GM12878 (cell line): ENCODE results near the gene PHF21B. TPM values are rescaled to one million over a fixed set of nuclear protein-coding genes. Genes with fewer than 3 reads are reported as not detected.

ENCODE experiments used
- ATAC-seq: fragments of 200-7000 bp; cut with Tn5 transposase; 3 replicates; pipeline ENCODE4 v1.9.1; 2020; ENCODE audit warnings: mild to moderate bottlenecking, moderate library complexity
- BruUV-seq: library from RNA; stranded (reverse); fragments of 400-500 nt; replicated peaks from 2 replicates; lab custom pipeline; 2021; lab: Mats Ljungman, UMichigan
- CTCF ChIA-PET: fragments of 300-600 bp; sonication (Branson Sonifier 250); formaldehyde crosslinking; extraction: SDS; loops from one replicate; lab custom pipeline; 2021; ENCODE audit warnings: inconsistent platforms; lab: Yijun Ruan, JAX
- POLR2A ChIA-PET: fragments of 350-600 bp; formaldehyde crosslinking; extraction: SDS; loops from one replicate; lab custom pipeline; 2021; ENCODE audit warnings: inconsistent platforms; lab: Charles Lee
- RAD21 ChIA-PET: fragments of 300-600 bp; sonication (Branson Sonifier 250); formaldehyde crosslinking; loops from one replicate; lab custom pipeline; 2023; ENCODE audit warnings: antibody characterized with exemption; ENCODE audit not compliant: unreplicated experiment; lab: Charles Lee
- SMC1A ChIA-PET: fragments of 300-600 bp; sonication (Branson Sonifier 250); formaldehyde crosslinking; loops from one replicate; lab custom pipeline; 2023; ENCODE audit not compliant: unreplicated experiment, uncharacterized antibody; lab: Charles Lee
- DNase-seq: peaks from one replicate; pipeline ENCODE4 v3.0.0-alpha.2; 2011; ENCODE audit warnings: low read depth, low spot score
- FAIRE-seq: peaks from 3 replicates; lab custom pipeline; 2011; peaks lifted over from hg19 to GRCh38; lab: Jason Lieb, UNC
- H2AFZ ChIP-seq: 2 replicates; pipeline ENCODE4 v1.6.0; 2011; ENCODE audit warnings: low read depth, low read length, control low read depth; ENCODE audit not compliant: control insufficient read depth
- H3K27ac ChIP-seq: 2 replicates; pipeline ENCODE4 v1.5.1; 2011; ENCODE audit warnings: control low read depth; ENCODE audit not compliant: control insufficient read depth, insufficient read depth
- H3K27me3 ChIP-seq, 2 experiments: replicated peaks in 1 of 2; 2 replicates each; pipeline versions ENCODE4 v1.6.0 to v1.6.1; 2011; ENCODE audit warnings: low read length in 1 of 2; ENCODE audit not compliant: control insufficient read depth in 2 of 2, insufficient read depth in 2 of 2
- H3K36me3 ChIP-seq, 2 experiments: 2 replicates each; pipeline ENCODE4 v1.5.1; 2011; ENCODE audit warnings: low read length in 1 of 2; ENCODE audit not compliant: control insufficient read depth in 2 of 2, insufficient read depth in 2 of 2
- H3K4me1 ChIP-seq: 2 replicates; pipeline ENCODE4 v1.6.1; 2011; ENCODE audit warnings: mild to moderate bottlenecking, low read length, moderate library complexity, mixed read lengths; ENCODE audit not compliant: control insufficient read depth, insufficient read depth
- H3K4me2 ChIP-seq: 2 replicates; pipeline ENCODE4 v1.6.0; 2011; ENCODE audit warnings: control low read depth; ENCODE audit not compliant: control insufficient read depth, insufficient read depth
- H3K4me3 ChIP-seq: fragments of 200-600 bp; sonication (generic); 2 replicates; pipeline ENCODE4 v1.5.1; 2016
- H3K79me2 ChIP-seq: 2 replicates; pipeline ENCODE4 v1.6.0; 2011; ENCODE audit warnings: low read length; ENCODE audit not compliant: control insufficient read depth, insufficient read depth
- H3K9ac ChIP-seq: 2 replicates; pipeline ENCODE4 v1.8.0; 2011; ENCODE audit warnings: low read length, control low read depth, mixed read lengths; ENCODE audit not compliant: control insufficient read depth, insufficient read depth
- H3K9me3 ChIP-seq: replicated peaks from 3 replicates; pipeline ENCODE4 v1.5.1; 2011; ENCODE audit warnings: mild to moderate bottlenecking, low read length; ENCODE audit not compliant: control insufficient read depth, insufficient read depth
- H4K20me1 ChIP-seq: 2 replicates; pipeline ENCODE4 v1.6.0; 2011; ENCODE audit not compliant: control insufficient read depth, insufficient read depth
- CTCF ChIP-seq, 3 experiments: IDR thresholded peaks in 2 of 3; conservative IDR thresholded peaks in 1 of 3; 2 replicates each; pipeline ENCODE4 v1.5.1; 2011; ENCODE audit warnings: low read depth in 3 of 3, low read length in 3 of 3, mild to moderate bottlenecking in 3 of 3, control low read depth in 2 of 3, moderate library complexity in 2 of 3, inconsistent platforms in 1 of 3, mixed read lengths in 1 of 3; ENCODE audit not compliant: control insufficient read depth in 2 of 3, insufficient read depth in 1 of 3; ENCODE audit errors: extremely low read depth in 1 of 3
- CUX1 ChIP-seq: IDR thresholded peaks from 2 replicates; pipeline ENCODE4 v1.6.1; 2012; ENCODE audit warnings: improper control_type of control experiment, low read depth, low read length; ENCODE audit not compliant: insufficient replicate concordance
- MEF2B ChIP-seq: fragments of 450-650 bp; IDR thresholded peaks from 2 replicates; pipeline ENCODE4 v1.6.1; 2018; ENCODE audit warnings: mild to moderate bottlenecking, moderate library complexity; ENCODE audit not compliant: partially characterized antibody, poor library complexity, severe bottlenecking
- MYB ChIP-seq: fragments of 150-350 bp; IDR thresholded peaks from 2 replicates; pipeline ENCODE4 v1.6.1; 2014; ENCODE audit warnings: mild to moderate bottlenecking, low read depth, low read length, borderline replicate concordance
- NFIC ChIP-seq: IDR thresholded peaks from 2 replicates; pipeline ENCODE4 v1.6.1; 2012; ENCODE audit warnings: low read depth, mild to moderate bottlenecking, inconsistent platforms, low read length, moderate library complexity
- NR2F1 ChIP-seq: fragments of 450-650 bp; conservative IDR thresholded peaks from 2 replicates; pipeline ENCODE4 v1.6.1; 2017; ENCODE audit warnings: mild to moderate bottlenecking
- NRF1 ChIP-seq: conservative IDR thresholded peaks from 2 replicates; pipeline ENCODE4 v1.6.1; 2011; ENCODE audit warnings: mild to moderate bottlenecking, low read depth, low read length, improper control_type of control experiment
- PAX8 ChIP-seq: fragments of 450-650 bp; IDR thresholded peaks from 2 replicates; pipeline ENCODE4 v1.6.1; 2017; ENCODE audit warnings: mild to moderate bottlenecking, moderate library complexity
- RELB ChIP-seq: fragments of 450-650 bp; IDR thresholded peaks from 2 replicates; pipeline ENCODE4 v1.6.1; 2017; ENCODE audit warnings: low read depth, mild to moderate bottlenecking, moderate library complexity
- ZBED1 ChIP-seq: IDR thresholded peaks from 2 replicates; pipeline ENCODE4 v1.6.1; 2016; ENCODE audit warnings: borderline replicate concordance
- ZNF24 ChIP-seq: fragments of 450-650 bp; IDR thresholded peaks from 2 replicates; pipeline ENCODE4 v1.6.1; 2017; ENCODE audit warnings: antibody characterized with exemption, mild to moderate bottlenecking
- WGBS: methylation state at CpG from one replicate; pipeline ENCODE4 v1.1.6; 2016; ENCODE audit warnings: low lambda C conversion rate; ENCODE audit not compliant: insufficient replicate concordance, insufficient coverage; ENCODE audit errors: missing lambda C conversion rate; 5-methylcytosine and 5-hydroxymethylcytosine counted together
- in situ Hi-C: fragments of 300-500 bp; cut with MboI; formaldehyde crosslinking; loops from 9 replicates; pipeline ENCODE4 v1.14.3; 2018; ENCODE audit warnings: mixed read lengths
- intact Hi-C: fragments of 100-400 bp; cut with micrococcal nuclease; formaldehyde crosslinking; loops from one replicate; pipeline ENCODE4 v1.14.2; 2022; ENCODE audit not compliant: unreplicated experiment
- polyA plus RNA-seq, 11 experiments: library from polyadenylated mRNA; depleted of rRNA in 4 of 11; unstranded in 6 of 11; stranded (reverse) in 5 of 11; fragments of >200 nt; fragmentation: Nextera tagmentation in 4 of 11; fragmentation: Illumina TruSeq in 1 of 11; extraction: Ambion mirVana in 4 of 11; extraction: Trizol in 1 of 11; gene quantifications; 1 replicate in 1 of 11; 2 replicates in 10 of 11; pipeline versions ENCODE4 v1.2.1 to v1.2.3, GENCODE V29; 2011 to 2016; ENCODE audit warnings: inconsistent platforms in 2 of 11, missing spikeins in 2 of 11, low read depth in 1 of 11
- total RNA-seq, 4 experiments: library from RNA; depleted of rRNA in 3 of 4; stranded (reverse); fragments of >200 nt in 3 of 4; fragmentation: Illumina TruSeq in 1 of 4; extraction: Trizol in 1 of 4; gene quantifications; 2 replicates each; pipeline versions ENCODE4 v1.2.1 to v1.2.3, GENCODE V29; 2013 to 2021

PHF21B gene
- total and polyA plus RNA-seq, 10 of the 15 experiments (the other 5 are each of a cell fraction or from before 2014, with no cell fraction given): 0.03 to 0.35 TPM; not detected in 8

GRCh38 chr22:45014654-45015053 is 4.8 kb upstream of the PHF21B start:
- ChIA-PET RAD21 (no interaction called here), SMC1A (no interaction called here), POLR2A (no interaction called here), CTCF (interaction anchor here (0.7 kb wide), 1 partner anchor 207 kb away, joined by 3 read pairs; no protein-coding TSS in a partner anchor)
- no peak for DNase-seq
- in situ Hi-C loops: no loop called here
- no peak for FAIRE-seq
- no peak overlapping the region for H3K4me3 ChIP-seq
- no TSS peak for BruUV-seq
- no peaks in the 10 kb centered on the region for H3K9me3 ChIP-seq
- no peaks in the 10 kb centered on the region for H3K79me2 ChIP-seq
- H3K4me1 ChIP-seq: no peaks in the 10 kb centered on the region
- no peak overlapping the region for H3K27ac ChIP-seq
- H4K20me1 ChIP-seq: no peaks in the 10 kb centered on the region
- no peak overlapping the region for H3K9ac ChIP-seq
- H3K4me2 ChIP-seq: no peak overlapping the region
- no peaks in the 10 kb centered on the region for H3K36me3 ChIP-seq
- 11% methylated on average over 4 of the region's 4 CpGs for WGBS
- H2AFZ ChIP-seq: no peak overlapping the region
- ATAC-seq: no peak
- H3K27me3 ChIP-seq: no peaks in the 10 kb centered on the region; a peak in 3 of 4 replicates
- no peak for TF ChIP-seq CTCF (IDR thresholded peaks at IDR 0.05 in 2 of 3, conservative IDR thresholded peaks at IDR 0.05 in 1 of 3; ENCODE audit: control insufficient read depth in 2 of 3, extremely low read depth in 1 of 3, insufficient read depth in 1 of 3, low read depth in 3 of 3, low read length in 3 of 3)
- TF ChIP-seq RELB: no peak
- TF ChIP-seq MYB: no peak
- no peak for TF ChIP-seq NR2F1
- TF ChIP-seq NFIC: no peak
- no peak for TF ChIP-seq NRF1
- no peak for TF ChIP-seq ZNF24
- no peak for TF ChIP-seq PAX8
- no peak for TF ChIP-seq ZBED1
- TF ChIP-seq MEF2B: no peak
- TF ChIP-seq CUX1: no peak
- intact Hi-C loops: no loop called here
